Head of caudate nucleus (tissue), 42 donors: ENCODE measurements around the gene LSP1.
A peak's percentile ranks its signal among the peaks of the same experiment; 100 is the strongest.
"Not testable (repeated sequence)": the region's sequence is repeated elsewhere in the genome, so short reads cannot be mapped to it uniquely, and the experiment has no call there.

Source experiments
- DNase-seq, 42 donors: peaks; one replicate each; pipeline versions ENCODE4 v3.0.0 to v3.0.0-alpha.2; 2020 to 2021; ENCODE audit warnings: mixed read lengths in 7 of 42
- intact Hi-C: fragments of 100-400 bp; cut with DNase I; formaldehyde crosslinking; loops from one replicate; pipeline ENCODE4 v1.15.0; 2022

The LSP1 gene

GRCh38 chr11:1938343-1939005 lies 85.6 kb downstream of the LSP1 start:
- DNase-seq: peak in 9 of 42 donors; percentile 1 to 15 (median 3)
- intact Hi-C loops: no loop called here

DNA sequence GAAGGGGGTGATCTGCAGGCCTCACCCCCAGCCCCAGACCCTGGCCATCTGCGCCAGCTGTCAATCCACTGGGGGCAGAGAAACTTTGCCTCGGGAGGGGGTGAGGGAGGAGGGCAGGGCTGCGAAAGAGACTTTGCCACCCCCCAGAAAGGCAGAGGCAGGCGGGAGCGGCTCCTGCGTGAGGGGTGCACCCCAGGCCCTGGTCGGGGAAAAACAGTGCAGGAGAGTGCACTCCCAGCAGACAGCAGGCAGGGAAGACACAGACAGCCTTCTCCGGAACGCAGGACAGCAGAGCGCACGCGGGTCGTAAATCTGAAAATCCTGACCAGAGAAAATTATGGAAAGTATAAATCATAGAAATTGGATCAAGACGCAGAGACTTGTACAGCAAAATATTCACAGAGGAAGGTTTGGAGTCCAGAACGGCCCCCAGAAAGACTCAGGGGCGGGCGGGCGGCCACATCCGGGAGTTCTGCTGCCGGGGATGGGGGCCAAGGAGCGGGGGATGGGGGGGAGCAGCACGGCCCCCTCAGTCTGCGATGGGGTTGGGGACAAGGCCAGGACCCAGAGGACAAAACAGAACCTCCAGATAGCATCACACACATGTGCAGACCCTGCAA lies 86.2 kb downstream of the LSP1 start:
- peak in 10 of 42 donors; percentile 1 to 35 (median 4) for DNase-seq
- intact Hi-C loops: no loop called here

DNA sequence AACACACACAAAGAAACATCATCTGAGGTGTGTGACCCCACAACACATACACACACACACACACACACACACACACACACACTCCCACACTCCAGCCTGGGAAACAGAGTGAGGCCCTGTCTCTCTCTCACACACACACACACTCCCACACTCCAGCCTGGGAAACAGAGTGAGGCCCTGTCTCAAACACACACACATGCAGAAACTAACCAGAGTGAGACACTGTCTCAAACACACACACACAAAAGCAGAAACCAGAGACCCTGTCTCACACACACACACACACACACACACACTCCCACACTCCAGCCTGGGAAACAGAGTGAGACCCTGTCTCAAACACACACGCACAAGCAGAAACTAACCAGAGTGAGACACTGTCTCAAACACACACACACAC lies 86.9 kb downstream of the LSP1 start:
- peak in 11 of 42 donors; percentile 1 to 19 (median 8) for DNase-seq
- intact Hi-C loops: not testable (repeated sequence)
